Measurements from ENCODE around the gene SMURF2.

DNA sequence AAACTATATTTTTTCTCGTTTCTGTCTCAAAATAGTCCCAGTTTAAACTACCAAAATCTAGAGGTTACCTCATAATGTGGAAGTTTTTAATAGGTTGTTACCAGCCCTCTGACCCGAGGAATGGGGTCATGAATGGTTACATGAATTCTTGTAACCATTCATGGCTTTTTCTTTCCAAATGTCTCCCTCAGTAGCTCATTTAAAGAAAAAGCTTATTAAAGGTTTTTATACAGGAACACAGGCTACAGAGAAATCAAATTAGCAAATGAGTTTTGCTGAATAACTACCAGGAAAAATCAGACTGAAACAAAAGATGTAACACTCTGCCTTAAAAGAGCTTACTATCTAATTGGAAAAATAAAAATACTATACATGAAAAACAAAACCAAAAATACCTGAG, 63.4 kb downstream of the SMURF2 start:
- no peak for TF ChIP-seq CTCF (conservative IDR thresholded peaks at IDR 0.05; ENCODE audit: low read depth, low read length)
- TF ChIP-seq, protein P1, sequence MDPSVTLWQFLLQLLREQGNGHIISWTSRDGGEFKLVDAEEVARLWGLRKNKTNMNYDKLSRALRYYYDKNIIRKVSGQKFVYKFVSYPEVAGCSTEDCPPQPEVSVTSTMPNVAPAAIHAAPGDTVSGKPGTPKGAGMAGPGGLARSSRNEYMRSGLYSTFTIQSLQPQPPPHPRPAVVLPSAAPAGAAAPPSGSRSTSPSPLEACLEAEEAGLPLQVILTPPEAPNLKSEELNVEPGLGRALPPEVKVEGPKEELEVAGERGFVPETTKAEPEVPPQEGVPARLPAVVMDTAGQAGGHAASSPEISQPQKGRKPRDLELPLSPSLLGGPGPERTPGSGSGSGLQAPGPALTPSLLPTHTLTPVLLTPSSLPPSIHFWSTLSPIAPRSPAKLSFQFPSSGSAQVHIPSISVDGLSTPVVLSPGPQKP (IDR thresholded peaks at IDR 0.05; ENCODE audit: borderline replicate concordance, low read depth, low read length), result no peak
- no peak for TF ChIP-seq POLR2A (IDR thresholded peaks at IDR 0.05; ENCODE audit: low read depth, low read length)
- no peak for TF ChIP-seq MAZ (IDR thresholded peaks at IDR 0.05; ENCODE audit: borderline replicate concordance, low read depth, low read length)

Measured in IMR-90 (cell line).